HepG2 (cell line): ENCODE data around the gene ULK3. TPM values are rescaled to one million over a fixed set of nuclear protein-coding genes. Genes with fewer than 3 reads are reported as not detected.

Experiments used
- AHR ChIP-seq: IDR thresholded peaks from 2 replicates; pipeline ENCODE4 v1.6.1; 2018; ENCODE audit warnings: missing genetic modification reagents, missing compliant biosample characterization
- BCL6 ChIP-seq: IDR thresholded peaks from 2 replicates; pipeline ENCODE4 v1.6.1; 2016; ENCODE audit warnings: missing genetic modification reagents, missing compliant biosample characterization
- ELF1 ChIP-seq: sonication (generic); formaldehyde crosslinking; IDR thresholded peaks from 2 replicates; pipeline ENCODE4 v1.4.0; 2020; ENCODE audit warnings: missing genetic modification reagents
- HNF4A ChIP-seq: sonication (generic); formaldehyde crosslinking; IDR thresholded peaks from 2 replicates; pipeline ENCODE4 v1.4.0; 2020; ENCODE audit warnings: missing genetic modification reagents
- NFE2L1 ChIP-seq: sonication (generic); formaldehyde crosslinking; IDR thresholded peaks from 2 replicates; pipeline ENCODE4 v1.4.0; 2020; ENCODE audit warnings: missing genetic modification reagents, mild to moderate bottlenecking, borderline replicate concordance
- PHF8 ChIP-seq: sonication (generic); formaldehyde crosslinking; IDR thresholded peaks from 2 replicates; pipeline ENCODE4 v1.5.0; 2020; ENCODE audit warnings: missing genetic modification reagents
- RAD21 ChIP-seq: fragments of 450-650 bp; formaldehyde crosslinking; IDR thresholded peaks from 2 replicates; pipeline ENCODE4 v1.5.0; 2020; ENCODE audit warnings: mild to moderate bottlenecking
- REPIN1 ChIP-seq: sonication (generic); formaldehyde crosslinking; IDR thresholded peaks from 2 replicates; pipeline ENCODE4 v1.8.0; 2022; ENCODE audit warnings: missing genetic modification reagents, low read depth, mild to moderate bottlenecking, borderline replicate concordance
- XRCC5 ChIP-seq: fragments of 200-400 bp; formaldehyde crosslinking; optimal IDR thresholded peaks from 2 replicates; pipeline ENCODE3; 2017; ENCODE audit warnings: mild to moderate bottlenecking, low read length
- ZMYM3 ChIP-seq: sonication (generic); formaldehyde crosslinking; IDR thresholded peaks from 2 replicates; pipeline ENCODE4 v1.5.1; 2020; ENCODE audit warnings: mild to moderate bottlenecking, missing genetic modification reagents
- ZNF550 ChIP-seq: sonication (generic); formaldehyde crosslinking; IDR thresholded peaks from 2 replicates; pipeline ENCODE4 v1.4.0; 2020; ENCODE audit warnings: mild to moderate bottlenecking, missing genetic modification reagents, borderline replicate concordance
- ZNF569 ChIP-seq: sonication (generic); formaldehyde crosslinking; IDR thresholded peaks from 2 replicates; pipeline ENCODE4 v1.5.0; 2020; ENCODE audit warnings: mild to moderate bottlenecking, missing genetic modification reagents, moderate library complexity, borderline replicate concordance
- polyA plus RNA-seq, 8 experiments: library from polyadenylated mRNA; depleted of rRNA in 3 of 8; stranded (reverse) in 7 of 8; unstranded in 1 of 8; fragments of >200 nt; fragmentation: Illumina TruSeq in 4 of 8; extraction: Trizol in 4 of 8; gene quantifications; 2 replicates each; pipeline versions ENCODE4 v1.2.1 to v1.2.3, GENCODE V29; 2011 to 2016; ENCODE audit warnings: low read depth in 4 of 8, missing spikeins in 1 of 8, mixed read lengths in 1 of 8; ENCODE audit not compliant: insufficient read depth in 1 of 8
- total RNA-seq, 5 experiments: library from RNA; depleted of rRNA; stranded (reverse); fragments of >200 nt; fragmentation: Illumina TruSeq; extraction: Trizol; gene quantifications; 2 replicates each; pipeline ENCODE4 v1.2.3, GENCODE V29; 2016; ENCODE audit warnings: low read depth in 1 of 5
- TF ChIP-seq, protein P1 (sequence below): sonication (generic); formaldehyde crosslinking; IDR thresholded peaks from 2 replicates; pipeline ENCODE4 v1.4.0; 2020; ENCODE audit warnings: missing genetic modification reagents
- TF ChIP-seq, protein P2 (sequence below): sonication (generic); formaldehyde crosslinking; IDR thresholded peaks from 2 replicates; pipeline ENCODE4 v1.4.0; 2020; ENCODE audit warnings: missing genetic modification reagents
- TF ChIP-seq, protein P3 (sequence below): sonication (generic); formaldehyde crosslinking; IDR thresholded peaks from 2 replicates; pipeline ENCODE4 v1.4.0; 2020; ENCODE audit warnings: missing genetic modification reagents
- TF ChIP-seq, protein P4 (sequence below): sonication (generic); formaldehyde crosslinking; IDR thresholded peaks from 2 replicates; pipeline ENCODE4 v1.4.0; 2020; ENCODE audit warnings: missing genetic modification reagents, borderline replicate concordance
- TF ChIP-seq, protein P5 (sequence below), 2 experiments: sonication (generic) in 1 of 2; formaldehyde crosslinking in 1 of 2; IDR thresholded peaks; 2 replicates each; pipeline versions ENCODE4 v1.4.0 to v1.6.1; 2018 to 2020; ENCODE audit warnings: missing genetic modification reagents in 2 of 2, borderline replicate concordance in 1 of 2, low read depth in 1 of 2, mild to moderate bottlenecking in 1 of 2, missing biosample characterization in 1 of 2

Gene ULK3
- total and polyA plus RNA-seq, 2 of the 13 experiments (the other 11 are each of a cell fraction or from before 2014, with no cell fraction given) = 15.2 to 23.7 TPM

DNA sequence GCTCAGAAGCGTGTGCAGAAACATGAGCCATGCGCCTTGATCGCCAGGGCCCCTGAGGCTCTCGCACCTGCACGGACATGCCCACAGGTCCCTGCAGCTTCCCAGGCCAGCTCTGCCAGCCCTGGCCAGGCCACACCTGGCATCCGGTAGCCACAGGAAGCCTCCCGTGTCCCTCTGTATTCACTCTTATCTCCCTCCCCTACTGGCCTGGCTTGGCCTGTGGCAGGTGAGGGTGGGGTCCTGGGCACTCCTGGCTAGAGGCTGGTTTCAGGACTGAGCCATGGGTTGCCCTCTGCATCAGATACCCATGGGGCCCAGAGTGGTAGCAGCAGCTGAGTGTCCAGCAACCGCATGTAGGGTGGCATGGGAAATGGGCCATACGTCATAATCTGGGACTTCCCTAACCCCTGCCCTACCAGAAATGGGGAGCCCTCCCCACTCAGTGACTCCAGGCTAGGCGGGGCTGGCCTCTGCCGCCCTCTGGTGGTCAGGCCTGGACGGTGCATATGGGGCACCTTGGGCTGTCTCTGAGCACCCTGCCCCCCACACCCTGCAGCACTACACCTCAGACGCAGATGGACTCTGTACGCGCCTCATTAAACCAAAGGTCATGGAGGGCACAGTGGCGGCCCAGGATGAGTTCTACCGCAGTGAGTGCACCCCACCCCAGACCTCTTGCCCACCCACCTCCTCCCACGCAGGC lies 42.9 kb downstream of the ULK3 start (continued):
- TF ChIP-seq ZMYM3 = peak; percentile 40; the same call in 1 of the 2 replicates
- TF ChIP-seq ZNF550 (CRISPR knock-in tag) = 0 out of 2 replicates have a peak, but pooled peaks have one; percentile 29
- peak; percentile 68 for TF ChIP-seq HNF4A (CRISPR knock-in tag)
- TF ChIP-seq, protein P1, sequence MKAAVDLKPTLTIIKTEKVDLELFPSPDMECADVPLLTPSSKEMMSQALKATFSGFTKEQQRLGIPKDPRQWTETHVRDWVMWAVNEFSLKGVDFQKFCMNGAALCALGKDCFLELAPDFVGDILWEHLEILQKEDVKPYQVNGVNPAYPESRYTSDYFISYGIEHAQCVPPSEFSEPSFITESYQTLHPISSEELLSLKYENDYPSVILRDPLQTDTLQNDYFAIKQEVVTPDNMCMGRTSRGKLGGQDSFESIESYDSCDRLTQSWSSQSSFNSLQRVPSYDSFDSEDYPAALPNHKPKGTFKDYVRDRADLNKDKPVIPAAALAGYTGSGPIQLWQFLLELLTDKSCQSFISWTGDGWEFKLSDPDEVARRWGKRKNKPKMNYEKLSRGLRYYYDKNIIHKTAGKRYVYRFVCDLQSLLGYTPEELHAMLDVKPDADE (CRISPR knock-in tag) = no peak
- TF ChIP-seq, protein P2, sequence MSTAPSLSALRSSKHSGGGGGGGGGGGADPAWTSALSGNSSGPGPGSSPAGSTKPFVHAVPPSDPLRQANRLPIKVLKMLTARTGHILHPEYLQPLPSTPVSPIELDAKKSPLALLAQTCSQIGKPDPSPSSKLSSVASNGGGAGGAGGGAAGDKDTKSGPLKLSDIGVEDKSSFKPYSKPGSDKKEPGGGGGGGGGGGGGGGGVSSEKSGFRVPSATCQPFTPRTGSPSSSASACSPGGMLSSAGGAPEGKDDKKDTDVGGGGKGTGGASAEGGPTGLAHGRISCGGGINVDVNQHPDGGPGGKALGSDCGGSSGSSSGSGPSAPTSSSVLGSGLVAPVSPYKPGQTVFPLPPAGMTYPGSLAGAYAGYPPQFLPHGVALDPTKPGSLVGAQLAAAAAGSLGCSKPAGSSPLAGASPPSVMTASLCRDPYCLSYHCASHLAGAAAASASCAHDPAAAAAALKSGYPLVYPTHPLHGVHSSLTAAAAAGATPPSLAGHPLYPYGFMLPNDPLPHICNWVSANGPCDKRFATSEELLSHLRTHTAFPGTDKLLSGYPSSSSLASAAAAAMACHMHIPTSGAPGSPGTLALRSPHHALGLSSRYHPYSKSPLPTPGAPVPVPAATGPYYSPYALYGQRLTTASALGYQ (CRISPR knock-in tag) = no peak
- no peak for TF ChIP-seq ELF1 (CRISPR knock-in tag)
- TF ChIP-seq, protein P3, sequence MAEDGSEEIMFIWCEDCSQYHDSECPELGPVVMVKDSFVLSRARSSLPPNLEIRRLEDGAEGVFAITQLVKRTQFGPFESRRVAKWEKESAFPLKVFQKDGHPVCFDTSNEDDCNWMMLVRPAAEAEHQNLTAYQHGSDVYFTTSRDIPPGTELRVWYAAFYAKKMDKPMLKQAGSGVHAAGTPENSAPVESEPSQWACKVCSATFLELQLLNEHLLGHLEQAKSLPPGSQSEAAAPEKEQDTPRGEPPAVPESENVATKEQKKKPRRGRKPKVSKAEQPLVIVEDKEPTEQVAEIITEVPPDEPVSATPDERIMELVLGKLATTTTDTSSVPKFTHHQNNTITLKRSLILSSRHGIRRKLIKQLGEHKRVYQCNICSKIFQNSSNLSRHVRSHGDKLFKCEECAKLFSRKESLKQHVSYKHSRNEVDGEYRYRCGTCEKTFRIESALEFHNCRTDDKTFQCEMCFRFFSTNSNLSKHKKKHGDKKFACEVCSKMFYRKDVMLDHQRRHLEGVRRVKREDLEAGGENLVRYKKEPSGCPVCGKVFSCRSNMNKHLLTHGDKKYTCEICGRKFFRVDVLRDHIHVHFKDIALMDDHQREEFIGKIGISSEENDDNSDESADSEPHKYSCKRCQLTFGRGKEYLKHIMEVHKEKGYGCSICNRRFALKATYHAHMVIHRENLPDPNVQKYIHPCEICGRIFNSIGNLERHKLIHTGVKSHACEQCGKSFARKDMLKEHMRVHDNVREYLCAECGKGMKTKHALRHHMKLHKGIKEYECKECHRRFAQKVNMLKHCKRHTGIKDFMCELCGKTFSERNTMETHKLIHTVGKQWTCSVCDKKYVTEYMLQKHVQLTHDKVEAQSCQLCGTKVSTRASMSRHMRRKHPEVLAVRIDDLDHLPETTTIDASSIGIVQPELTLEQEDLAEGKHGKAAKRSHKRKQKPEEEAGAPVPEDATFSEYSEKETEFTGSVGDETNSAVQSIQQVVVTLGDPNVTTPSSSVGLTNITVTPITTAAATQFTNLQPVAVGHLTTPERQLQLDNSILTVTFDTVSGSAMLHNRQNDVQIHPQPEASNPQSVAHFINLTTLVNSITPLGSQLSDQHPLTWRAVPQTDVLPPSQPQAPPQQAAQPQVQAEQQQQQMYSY = no peak
- TF ChIP-seq, protein P4, sequence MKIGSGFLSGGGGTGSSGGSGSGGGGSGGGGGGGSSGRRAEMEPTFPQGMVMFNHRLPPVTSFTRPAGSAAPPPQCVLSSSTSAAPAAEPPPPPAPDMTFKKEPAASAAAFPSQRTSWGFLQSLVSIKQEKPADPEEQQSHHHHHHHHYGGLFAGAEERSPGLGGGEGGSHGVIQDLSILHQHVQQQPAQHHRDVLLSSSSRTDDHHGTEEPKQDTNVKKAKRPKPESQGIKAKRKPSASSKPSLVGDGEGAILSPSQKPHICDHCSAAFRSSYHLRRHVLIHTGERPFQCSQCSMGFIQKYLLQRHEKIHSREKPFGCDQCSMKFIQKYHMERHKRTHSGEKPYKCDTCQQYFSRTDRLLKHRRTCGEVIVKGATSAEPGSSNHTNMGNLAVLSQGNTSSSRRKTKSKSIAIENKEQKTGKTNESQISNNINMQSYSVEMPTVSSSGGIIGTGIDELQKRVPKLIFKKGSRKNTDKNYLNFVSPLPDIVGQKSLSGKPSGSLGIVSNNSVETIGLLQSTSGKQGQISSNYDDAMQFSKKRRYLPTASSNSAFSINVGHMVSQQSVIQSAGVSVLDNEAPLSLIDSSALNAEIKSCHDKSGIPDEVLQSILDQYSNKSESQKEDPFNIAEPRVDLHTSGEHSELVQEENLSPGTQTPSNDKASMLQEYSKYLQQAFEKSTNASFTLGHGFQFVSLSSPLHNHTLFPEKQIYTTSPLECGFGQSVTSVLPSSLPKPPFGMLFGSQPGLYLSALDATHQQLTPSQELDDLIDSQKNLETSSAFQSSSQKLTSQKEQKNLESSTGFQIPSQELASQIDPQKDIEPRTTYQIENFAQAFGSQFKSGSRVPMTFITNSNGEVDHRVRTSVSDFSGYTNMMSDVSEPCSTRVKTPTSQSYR (CRISPR knock-in tag) = peak; percentile 87; the same call in 1 of the 2 replicates
- no peak for TF ChIP-seq BCL6 (CRISPR knock-in tag)
- TF ChIP-seq, protein P5, sequence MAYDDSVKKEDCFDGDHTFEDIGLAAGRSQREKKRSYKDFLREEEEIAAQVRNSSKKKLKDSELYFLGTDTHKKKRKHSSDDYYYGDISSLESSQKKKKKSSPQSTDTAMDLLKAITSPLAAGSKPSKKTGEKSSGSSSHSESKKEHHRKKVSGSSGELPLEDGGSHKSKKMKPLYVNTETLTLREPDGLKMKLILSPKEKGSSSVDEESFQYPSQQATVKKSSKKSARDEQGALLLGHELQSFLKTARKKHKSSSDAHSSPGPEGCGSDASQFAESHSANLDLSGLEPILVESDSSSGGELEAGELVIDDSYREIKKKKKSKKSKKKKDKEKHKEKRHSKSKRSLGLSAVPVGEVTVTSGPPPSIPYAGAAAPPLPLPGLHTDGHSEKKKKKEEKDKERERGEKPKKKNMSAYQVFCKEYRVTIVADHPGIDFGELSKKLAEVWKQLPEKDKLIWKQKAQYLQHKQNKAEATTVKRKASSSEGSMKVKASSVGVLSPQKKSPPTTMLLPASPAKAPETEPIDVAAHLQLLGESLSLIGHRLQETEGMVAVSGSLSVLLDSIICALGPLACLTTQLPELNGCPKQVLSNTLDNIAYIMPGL (CRISPR knock-in tag; IDR thresholded peaks at IDR 0.05; ENCODE audit: borderline replicate concordance in 1 of 2, low read depth in 1 of 2) = peak; percentile 49 to 78; a peak in 2 of 4 replicates
- TF ChIP-seq NFE2L1 (CRISPR knock-in tag) = no peak
- TF ChIP-seq AHR (CRISPR knock-in tag) = no peak
- peak; percentile 96 for TF ChIP-seq RAD21 (CRISPR knock-in tag)
- TF ChIP-seq XRCC5 = peak; percentile 90
- TF ChIP-seq PHF8 (CRISPR knock-in tag) = peak; percentile 23; the same call in 1 of the 2 replicates
- 0 out of 2 replicates have a peak, but pooled peaks have one; percentile 43 for TF ChIP-seq REPIN1
- TF ChIP-seq ZNF569 (CRISPR knock-in tag) = no peak
